Activated T-helper 2 cell treated with anti-CD3 and anti-CD28 coated beads, Interferon-gamma antibody, Interleukin-2, Interleukin-4, amounts not matched to agents 10 μg/mL and 5 μg/mL and 100 μg/mL, durations not matched to agents 14 hours and 24 hours and 36 hours (primary cell): ENCODE data around the gene RANBP3. TPM values are rescaled to one million over a fixed set of nuclear protein-coding genes. Genes with fewer than 3 reads are reported as not detected.

Source experiments
- DNase-seq: peaks from one replicate; pipeline ENCODE4 v3.0.0; 2021; ENCODE audit warnings: low spot score
- H3K27ac Mint-ChIP-seq: one replicate; pipeline ENCODE4 v1.8.0; 2021; ENCODE audit warnings: mixed read lengths
- H3K27me3 Mint-ChIP-seq: one replicate; pipeline ENCODE4 v1.8.0; 2021; ENCODE audit warnings: low read depth, mixed read lengths
- H3K36me3 Mint-ChIP-seq: one replicate; pipeline ENCODE4 v1.8.0; 2021; ENCODE audit warnings: low read depth, mixed read lengths
- H3K4me1 Mint-ChIP-seq: one replicate; pipeline ENCODE4 v1.8.0; 2021; ENCODE audit warnings: low read depth, mixed read lengths
- H3K4me3 Mint-ChIP-seq: one replicate; pipeline ENCODE4 v1.8.0; 2021; ENCODE audit warnings: low read depth, mild to moderate bottlenecking, moderate library complexity, mixed read lengths
- H3K9me3 Mint-ChIP-seq: one replicate; pipeline ENCODE4 v1.8.0; 2021; ENCODE audit warnings: mixed read lengths
- intact Hi-C: fragments of 100-400 bp; cut with micrococcal nuclease; formaldehyde crosslinking; loops from one replicate; pipeline ENCODE4 v1.15.1; 2023
- total RNA-seq: library from RNA; stranded (reverse); gene quantifications from 2 replicates; pipeline ENCODE4 v1.2.3, GENCODE V29; 2022

Gene RANBP3
- total RNA-seq, 1 donor from 2014 or later, result 98.2 TPM

DNA sequence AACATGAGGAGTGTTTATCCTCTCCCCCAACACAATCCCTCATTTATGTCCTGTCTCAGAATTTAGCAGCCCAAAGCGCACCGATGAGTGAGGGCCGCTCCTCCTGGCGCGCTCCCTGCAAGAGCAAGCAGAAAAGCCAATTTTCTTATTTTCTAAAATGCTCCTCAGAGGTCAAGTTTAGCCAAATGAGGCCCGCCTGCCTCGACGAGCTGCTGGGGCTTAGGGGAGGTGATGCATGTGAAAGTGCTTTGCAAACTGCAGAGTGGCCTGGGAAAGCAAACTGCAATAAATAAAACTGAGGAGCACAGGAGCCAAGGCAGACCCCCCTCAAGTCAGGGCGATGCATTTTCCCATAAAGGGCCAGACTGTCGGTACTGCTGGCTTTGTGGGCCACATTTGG lies 34.9 kb downstream of the RANBP3 start:
- Mint-ChIP-seq H3K27ac (no peak overlapping the region), H3K36me3 (peaks cover 25% of the 10 kb centered on the region), H3K4me1 (peaks cover 9% of the 10 kb centered on the region), H3K4me3 (no peak overlapping the region), H3K9me3 (no peaks in the 10 kb centered on the region), H3K27me3 (no peaks in the 10 kb centered on the region)
- DNase-seq, result no peak
- intact Hi-C loops, result no loop called here

GRCh38 chr19:5941673-5942072 lies 36.3 kb downstream of the RANBP3 start:
- no peak overlapping the region for H3K4me3 Mint-ChIP-seq
- H3K27ac Mint-ChIP-seq, result no peak overlapping the region
- intact Hi-C loops, result no loop called here
- no peaks in the 10 kb centered on the region for H3K27me3 Mint-ChIP-seq
- H3K36me3 Mint-ChIP-seq, result peaks cover 28% of the 10 kb centered on the region
- no peaks in the 10 kb centered on the region for H3K9me3 Mint-ChIP-seq
- no peak for DNase-seq
- peaks cover 4% of the 10 kb centered on the region for H3K4me1 Mint-ChIP-seq

GRCh38 chr19:5940260-5941208 lies 37.4 kb downstream of the RANBP3 start:
- no peaks in the 10 kb centered on the region for H3K9me3 Mint-ChIP-seq
- H3K4me3 Mint-ChIP-seq, result no peak overlapping the region
- H3K27ac Mint-ChIP-seq, result no peak overlapping the region
- peaks cover 28% of the 10 kb centered on the region for H3K36me3 Mint-ChIP-seq
- intact Hi-C loops, result no loop called here
- DNase-seq, result no peak
- peaks cover 4% of the 10 kb centered on the region for H3K4me1 Mint-ChIP-seq
- no peaks in the 10 kb centered on the region for H3K27me3 Mint-ChIP-seq

GRCh38 chr19:5937550-5937949 lies 40.4 kb downstream of the RANBP3 start:
- H3K27ac Mint-ChIP-seq, result no peak overlapping the region
- H3K27me3 Mint-ChIP-seq, result no peaks in the 10 kb centered on the region
- H3K4me1 Mint-ChIP-seq, result no peaks in the 10 kb centered on the region
- intact Hi-C loops, result no loop called here
- no peaks in the 10 kb centered on the region for H3K9me3 Mint-ChIP-seq
- no peak overlapping the region for H3K4me3 Mint-ChIP-seq
- H3K36me3 Mint-ChIP-seq, result peaks cover 36% of the 10 kb centered on the region
- DNase-seq, result no peak

DNA sequence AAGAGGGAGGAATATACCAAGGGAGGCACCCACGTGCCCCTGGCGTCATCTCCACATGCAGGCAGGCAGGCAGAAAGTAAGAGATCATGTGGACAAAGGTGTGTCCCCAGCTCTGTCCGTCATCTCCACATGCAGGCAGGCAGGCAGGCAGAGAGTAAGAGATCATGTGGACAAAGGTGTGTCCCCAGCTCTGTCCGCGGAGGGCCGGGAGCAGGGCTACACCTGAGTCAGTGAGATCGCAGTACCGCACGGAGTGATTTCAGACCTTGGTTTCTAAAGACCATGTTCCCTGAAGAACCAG lies 41.7 kb downstream of the RANBP3 start:
- H3K9me3 Mint-ChIP-seq, result no peaks in the 10 kb centered on the region
- H3K36me3 Mint-ChIP-seq, result peaks cover 41% of the 10 kb centered on the region
- no peaks in the 10 kb centered on the region for H3K4me1 Mint-ChIP-seq
- H3K27ac Mint-ChIP-seq, result no peak overlapping the region
- H3K4me3 Mint-ChIP-seq, result no peak overlapping the region
- DNase-seq, result no peak
- intact Hi-C loops, result no loop called here
- no peaks in the 10 kb centered on the region for H3K27me3 Mint-ChIP-seq

GRCh38 chr19:5935473-5936291 lies 42.3 kb downstream of the RANBP3 start:
- Mint-ChIP-seq H3K4me1 (no peaks in the 10 kb centered on the region), H3K9me3 (no peaks in the 10 kb centered on the region), H3K36me3 (peaks cover 40% of the 10 kb centered on the region), H3K27ac (no peak overlapping the region), H3K4me3 (no peak overlapping the region), H3K27me3 (no peaks in the 10 kb centered on the region)
- intact Hi-C loops, result no loop called here
- no peak for DNase-seq

GRCh38 chr19:5934774-5935472 lies 43.0 kb downstream of the RANBP3 start:
- no peak for DNase-seq
- no peak overlapping the region for H3K27ac Mint-ChIP-seq

DNA sequence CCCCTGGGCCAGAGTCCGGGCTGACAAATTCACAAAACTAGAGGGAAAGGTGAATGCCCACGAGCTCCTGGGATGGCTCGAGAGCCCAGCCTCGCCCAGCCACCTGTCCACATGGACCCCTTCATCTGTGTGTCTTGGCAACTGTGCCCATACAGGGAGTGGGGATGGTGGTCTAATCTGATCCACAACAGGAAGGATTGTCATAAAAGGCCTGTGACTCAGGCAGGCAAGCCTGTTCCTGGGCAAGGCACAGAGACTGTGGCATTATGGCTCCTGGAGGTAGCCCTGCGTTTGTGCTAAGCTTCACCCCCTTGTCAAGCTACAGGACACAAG lies 43.9 kb downstream of the RANBP3 start:
- intact Hi-C loops, result no loop called here
- Mint-ChIP-seq H3K36me3 (peaks cover 36% of the 10 kb centered on the region), H3K9me3 (no peaks in the 10 kb centered on the region), H3K27me3 (no peaks in the 10 kb centered on the region), H3K27ac (no peak overlapping the region), H3K4me1 (no peaks in the 10 kb centered on the region), H3K4me3 (no peak overlapping the region)
- DNase-seq, result no peak

More at GRCh38 chr19:5934774-5935472, 43.0 kb downstream of the RANBP3 start:
- Mint-ChIP-seq H3K4me3 (no peak overlapping the region), H3K4me1 (no peaks in the 10 kb centered on the region), H3K27me3 (no peaks in the 10 kb centered on the region), H3K9me3 (no peaks in the 10 kb centered on the region), H3K36me3 (peaks cover 40% of the 10 kb centered on the region)
- intact Hi-C loops, result no loop called here

- intact Hi-C loops, result no loop called here
- H3K27me3 Mint-ChIP-seq, result no peaks in the 10 kb centered on the region
- no peaks in the 10 kb centered on the region for H3K9me3 Mint-ChIP-seq
- no peaks in the 10 kb centered on the region for H3K4me1 Mint-ChIP-seq
- H3K36me3 Mint-ChIP-seq, result peaks cover 40% of the 10 kb centered on the region
- no peak overlapping the region for H3K4me3 Mint-ChIP-seq
- no peak overlapping the region for H3K27ac Mint-ChIP-seq
- DNase-seq, result no peak
Observed at GRCh38 chr19:5933391-5934068, 44.4 kb downstream of the RANBP3 start.

GRCh38 chr19:5932609-5933262 lies 45.2 kb downstream of the RANBP3 start:
- Mint-ChIP-seq H3K27me3 (no peaks in the 10 kb centered on the region), H3K9me3 (no peaks in the 10 kb centered on the region), H3K36me3 (peaks cover 45% of the 10 kb centered on the region), H3K4me3 (no peak overlapping the region), H3K27ac (no peak overlapping the region), H3K4me1 (no peaks in the 10 kb centered on the region)
- no peak for DNase-seq
- intact Hi-C loops, result no loop called here

DNA sequence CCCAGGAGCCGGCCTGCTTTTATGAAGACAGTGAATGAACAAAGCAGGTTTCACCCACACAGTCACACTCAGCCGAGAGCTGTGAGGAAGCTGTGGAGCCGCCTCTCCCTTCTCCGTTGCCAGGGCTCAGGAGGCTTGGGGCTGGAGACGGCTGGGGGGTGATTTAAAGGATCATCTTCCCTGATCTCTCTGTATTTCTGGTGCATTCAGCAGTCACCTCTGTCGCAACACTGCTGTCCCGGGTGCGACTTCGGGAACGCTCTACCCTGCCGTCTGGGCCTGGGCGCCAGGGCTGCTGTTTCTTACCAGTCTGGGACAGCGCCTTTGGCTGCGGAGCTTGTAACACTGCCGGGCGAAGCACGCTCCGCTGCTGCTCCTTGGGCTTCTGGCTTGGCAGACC lies 45.8 kb downstream of the RANBP3 start:
- Mint-ChIP-seq H3K27ac (no peak overlapping the region), H3K4me1 (no peaks in the 10 kb centered on the region), H3K36me3 (peaks cover 42% of the 10 kb centered on the region), H3K27me3 (no peaks in the 10 kb centered on the region), H3K9me3 (no peaks in the 10 kb centered on the region), H3K4me3 (no peak overlapping the region)
- DNase-seq, result no peak
- intact Hi-C loops, result no loop called here

DNA sequence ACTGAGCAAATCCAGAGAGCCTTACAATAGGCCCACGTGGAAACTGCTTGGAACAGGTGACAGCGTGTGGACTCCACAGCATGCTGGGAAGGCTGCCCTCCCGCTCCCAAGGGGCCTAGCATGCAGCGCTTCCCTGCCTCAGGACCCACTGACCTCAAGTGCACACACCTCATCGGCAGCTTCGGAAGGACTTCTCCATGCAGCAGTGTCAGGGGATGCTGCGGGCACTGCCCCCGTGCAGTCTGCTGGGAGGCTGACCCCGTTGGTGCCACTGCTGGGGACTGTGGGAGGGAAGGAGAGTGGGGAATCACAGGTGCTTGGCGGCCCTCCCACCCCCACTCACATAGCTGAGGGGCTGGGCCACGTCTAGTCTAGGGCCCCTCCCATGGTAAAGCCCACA lies 46.7 kb downstream of the RANBP3 start:
- Mint-ChIP-seq H3K4me3 (no peak overlapping the region), H3K9me3 (no peaks in the 10 kb centered on the region), H3K27ac (no peak overlapping the region), H3K36me3 (peaks cover 40% of the 10 kb centered on the region), H3K4me1 (no peaks in the 10 kb centered on the region), H3K27me3 (no peaks in the 10 kb centered on the region)
- intact Hi-C loops, result no loop called here
- no peak for DNase-seq
